ENCODE measurements around the gene BRD1. TPM values are rescaled to one million over a fixed set of nuclear protein-coding genes. Genes with fewer than 3 reads are reported as not detected.

Gene BRD1
- total RNA-seq, 4 donors from 2014 or later = 44.6 to 74.9 (median 60.4) TPM

- H3K27ac ChIP-seq = peak overlapping the region in 1 of 4 donors; percentile 51
- no peaks in the 10 kb centered on the region for H3K4me1 ChIP-seq
These were observed 11.4 kb upstream of the BRD1 start for GRCh38 chr22:49838771-49839717.

GRCh38 chr22:49833340-49834007 lies 5.8 kb upstream of the BRD1 start:
- peaks cover 0 to under 1% (median 0%) of the 10 kb centered on the region in 4 donors for H3K4me1 ChIP-seq
- no peaks in the 10 kb centered on the region for H3K36me3 ChIP-seq
- H3K9me3 ChIP-seq = peaks cover 0 to 19% (median 0%) of the 10 kb centered on the region in 4 donors
- no peak overlapping the region for H3K27ac ChIP-seq
- H3K27me3 ChIP-seq = peaks cover 0 to 4% of the 10 kb centered on the region in 2 donors
- no peak for DNase-seq (ENCODE audit: low spot score in 2 of 2)
- no peak overlapping the region for H3K4me3 ChIP-seq
- TF ChIP-seq CTCF (IDR thresholded peaks at IDR 0.05) (no peak), POLR2A (IDR thresholded peaks at IDR 0.05) (no peak), EP300 (IDR thresholded peaks at IDR 0.05) (no peak)
- 85% methylated on average over 11 of the region's 11 CpGs for WGBS, 2 donors

More at GRCh38 chr22:49838771-49839717, 11.4 kb upstream of the BRD1 start:
- no peak overlapping the region for H3K4me3 ChIP-seq
- H3K9me3 ChIP-seq = no peaks in the 10 kb centered on the region
- no peaks in the 10 kb centered on the region for H3K36me3 ChIP-seq
- 61 to 72% methylated on average over 24 to 28 of the region's 29 CpGs for WGBS, 2 donors
- no peak for DNase-seq (ENCODE audit: low spot score in 2 of 2)
- H3K27me3 ChIP-seq = peaks cover 0 to 8% of the 10 kb centered on the region in 2 donors
- TF ChIP-seq CTCF (IDR thresholded peaks at IDR 0.05) = no peak
- TF ChIP-seq EP300 (IDR thresholded peaks at IDR 0.05) = no peak
- TF ChIP-seq POLR2A (IDR thresholded peaks at IDR 0.05) = no peak

GRCh38 chr22:49829044-49829853 lies 1.6 kb upstream of the BRD1 start:
- WGBS, 2 donors = 96% methylated on average over 13 to 17 of the region's 17 CpGs
- DNase-seq (ENCODE audit: low spot score in 2 of 2) = no peak
- no peak overlapping the region for H3K27ac ChIP-seq
- no peaks in the 10 kb centered on the region for H3K27me3 ChIP-seq
- no peak overlapping the region for H3K4me3 ChIP-seq
- H3K4me1 ChIP-seq = peaks cover 0 to 29% (median 21%) of the 10 kb centered on the region in 4 donors
- H3K36me3 ChIP-seq = peaks cover 0 to 7% (median 0%) of the 10 kb centered on the region in 3 donors
- H3K9me3 ChIP-seq = peaks cover 0 to 19% (median 0%) of the 10 kb centered on the region in 4 donors
- no peak for TF ChIP-seq EP300 (IDR thresholded peaks at IDR 0.05)
- TF ChIP-seq CTCF (IDR thresholded peaks at IDR 0.05) = no peak
- no peak for TF ChIP-seq POLR2A (IDR thresholded peaks at IDR 0.05)

- H3K4me3 ChIP-seq = no peak overlapping the region
- 86 to 89% methylated on average over 13 to 14 of the region's 14 CpGs for WGBS, 2 donors
- no peak for TF ChIP-seq EP300 (IDR thresholded peaks at IDR 0.05)
- DNase-seq (ENCODE audit: low spot score in 2 of 2) = no peak
- peaks cover 0 to 19% (median 0%) of the 10 kb centered on the region in 4 donors for H3K9me3 ChIP-seq
- H3K36me3 ChIP-seq = peaks cover 0 to 13% (median 2%) of the 10 kb centered on the region in 3 donors
- no peaks in the 10 kb centered on the region for H3K27me3 ChIP-seq
- peaks cover 0 to 32% (median 24%) of the 10 kb centered on the region in 4 donors for H3K4me1 ChIP-seq
- peak overlapping the region in 1 of 4 donors; percentile 8 for H3K27ac ChIP-seq
These were observed 909 bp upstream of the BRD1 start for GRCh38 chr22:49828599-49828965.

- no peak for DNase-seq (ENCODE audit: low spot score in 2 of 2)
- Histone ChIP-seq H3K9me3 (peaks cover 0 to 19% (median 0%) of the 10 kb centered on the region in 4 donors), H3K4me1 (peaks cover 0 to 41% (median 24%) of the 10 kb centered on the region in 4 donors), H3K36me3 (peaks cover 0 to 25% (median 14%) of the 10 kb centered on the region in 3 donors), H3K27ac (peak overlapping the region; percentile 54 to 94 (median 85)), H3K4me3 (peak overlapping the region; percentile 75 to 90 (median 83)), H3K27me3 (no peaks in the 10 kb centered on the region)
- WGBS, 2 donors = 1% methylated on average over 17 of the region's 110 CpGs; no CpG with 5 or more reads in 1 of the 2 donors
- TF ChIP-seq POLR2A (IDR thresholded peaks at IDR 0.05) (no peak), CTCF (IDR thresholded peaks at IDR 0.05) (no peak), EP300 (IDR thresholded peaks at IDR 0.05) (no peak)
These were observed 311 bp downstream of the BRD1 start for GRCh38 chr22:49827271-49827852.
